ENCODE data around the gene ZNF469. TPM values are rescaled to one million over a fixed set of nuclear protein-coding genes. Genes with fewer than 3 reads are reported as not detected.
"Not testable (repeated sequence)": the region's sequence is repeated elsewhere in the genome, so short reads cannot be mapped to it uniquely, and the experiment has no call there.

The ZNF469 gene
- total RNA-seq, 2 donors from 2014 or later, result 0.26 to 0.30 TPM

DNA sequence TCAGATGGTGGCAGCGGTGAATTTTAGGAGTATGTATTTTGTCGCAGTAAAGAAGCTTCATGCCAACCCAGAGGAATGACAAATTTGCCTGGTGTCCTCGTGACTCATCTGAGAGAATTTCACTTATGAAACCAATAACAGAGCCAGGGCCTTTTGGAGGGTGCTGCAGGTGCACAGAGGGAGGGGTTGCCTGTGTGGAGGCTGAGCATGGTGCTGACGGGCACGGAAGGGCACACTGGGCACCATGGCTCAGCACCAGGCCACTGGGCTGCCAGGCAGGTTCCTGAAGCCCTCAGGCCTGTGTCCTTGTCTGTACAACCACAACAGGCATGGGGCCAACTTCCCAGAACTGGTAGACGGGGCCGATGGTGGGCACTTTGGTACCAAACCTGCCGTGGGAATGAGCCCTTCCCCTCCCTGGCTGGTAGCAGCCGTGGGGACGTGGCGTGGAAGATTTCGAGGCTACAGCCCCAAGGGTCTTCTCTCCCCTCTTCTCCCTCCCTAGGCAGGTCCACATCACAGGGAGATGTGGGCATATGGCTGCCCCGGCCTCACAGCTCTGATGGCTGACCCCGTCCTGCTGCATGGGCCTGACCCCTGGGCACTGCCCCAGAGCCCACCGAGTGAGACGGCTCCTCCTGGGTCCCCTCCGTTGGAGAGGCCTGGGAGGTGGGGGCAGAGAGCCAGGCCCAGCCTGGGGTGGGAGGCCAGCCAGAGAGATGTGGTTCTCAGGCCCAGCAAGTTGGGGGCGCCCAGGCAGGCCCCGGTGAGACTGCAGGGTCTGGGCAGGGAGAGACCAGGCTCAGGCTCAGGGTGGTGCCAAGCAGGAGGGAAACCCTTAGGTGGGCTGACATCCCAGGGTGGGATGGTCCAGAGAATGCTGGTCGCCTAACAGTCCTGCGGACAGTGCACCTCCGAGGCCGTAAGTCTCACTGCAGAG lies 30.2 kb upstream of the ZNF469 start:
- Mint-ChIP-seq H3K36me3 (ENCODE audit: low read depth) (no peaks in the 10 kb centered on the region), H3K27ac (no peak overlapping the region), H3K4me1 (no peaks in the 10 kb centered on the region), H3K9me3 (no peaks in the 10 kb centered on the region), H3K4me3 (no peak overlapping the region), H3K27me3 (no peaks in the 10 kb centered on the region)
- no peak for ATAC-seq (replicated peaks)

DNA sequence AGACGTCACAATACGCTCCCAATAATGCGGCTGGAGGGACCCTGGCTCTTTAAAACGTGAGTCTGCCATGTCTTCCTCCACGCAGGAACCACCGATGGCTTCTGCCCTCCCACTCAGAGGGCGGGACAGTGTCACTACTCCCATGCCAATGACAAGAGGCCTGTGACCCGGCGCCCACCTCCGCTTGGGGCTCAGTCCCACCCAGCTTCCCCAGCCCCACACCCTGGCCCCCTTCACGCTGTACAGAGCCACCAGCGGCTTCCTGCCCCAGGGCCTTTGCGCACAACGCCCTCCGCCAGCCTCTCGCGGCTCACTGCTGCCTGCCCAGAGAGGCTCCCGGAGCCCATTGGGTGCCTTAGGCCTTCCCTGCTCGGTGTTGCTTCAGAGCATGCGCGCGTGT lies 29.5 kb upstream of the ZNF469 start:
- no peaks in the 10 kb centered on the region for H3K36me3 Mint-ChIP-seq (ENCODE audit: low read depth)
- no peak overlapping the region for H3K4me3 Mint-ChIP-seq
- no peaks in the 10 kb centered on the region for H3K9me3 Mint-ChIP-seq
- H3K27ac Mint-ChIP-seq, result no peak overlapping the region
- H3K4me1 Mint-ChIP-seq, result no peaks in the 10 kb centered on the region
- ATAC-seq (replicated peaks), result no peak
- no peaks in the 10 kb centered on the region for H3K27me3 Mint-ChIP-seq

DNA sequence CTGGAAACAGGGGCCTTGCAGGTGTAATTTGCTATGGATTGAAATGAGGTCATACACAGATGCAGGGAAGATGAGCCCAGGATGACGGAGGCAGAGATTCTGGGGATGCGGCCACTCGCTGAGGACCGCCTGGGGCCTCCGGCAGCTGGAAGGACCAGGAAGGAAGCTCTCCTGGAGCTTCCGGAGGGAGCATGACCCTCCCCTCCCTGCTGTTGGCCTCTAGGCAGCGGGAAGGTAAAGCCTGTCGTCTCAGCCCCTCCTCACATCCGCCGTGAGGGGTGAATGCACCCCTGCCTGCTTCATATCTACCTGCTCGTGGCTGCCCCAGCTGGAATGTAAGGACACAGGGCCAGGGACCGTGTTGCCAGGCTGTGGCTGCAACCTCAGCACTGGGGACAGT lies 29.1 kb upstream of the ZNF469 start:
- no peak for ATAC-seq (replicated peaks)
- no peak overlapping the region for H3K27ac Mint-ChIP-seq
- H3K4me3 Mint-ChIP-seq, result no peak overlapping the region
- H3K36me3 Mint-ChIP-seq (ENCODE audit: low read depth), result no peaks in the 10 kb centered on the region
- H3K27me3 Mint-ChIP-seq, result no peaks in the 10 kb centered on the region
- H3K4me1 Mint-ChIP-seq, result no peaks in the 10 kb centered on the region
- H3K9me3 Mint-ChIP-seq, result no peaks in the 10 kb centered on the region

DNA sequence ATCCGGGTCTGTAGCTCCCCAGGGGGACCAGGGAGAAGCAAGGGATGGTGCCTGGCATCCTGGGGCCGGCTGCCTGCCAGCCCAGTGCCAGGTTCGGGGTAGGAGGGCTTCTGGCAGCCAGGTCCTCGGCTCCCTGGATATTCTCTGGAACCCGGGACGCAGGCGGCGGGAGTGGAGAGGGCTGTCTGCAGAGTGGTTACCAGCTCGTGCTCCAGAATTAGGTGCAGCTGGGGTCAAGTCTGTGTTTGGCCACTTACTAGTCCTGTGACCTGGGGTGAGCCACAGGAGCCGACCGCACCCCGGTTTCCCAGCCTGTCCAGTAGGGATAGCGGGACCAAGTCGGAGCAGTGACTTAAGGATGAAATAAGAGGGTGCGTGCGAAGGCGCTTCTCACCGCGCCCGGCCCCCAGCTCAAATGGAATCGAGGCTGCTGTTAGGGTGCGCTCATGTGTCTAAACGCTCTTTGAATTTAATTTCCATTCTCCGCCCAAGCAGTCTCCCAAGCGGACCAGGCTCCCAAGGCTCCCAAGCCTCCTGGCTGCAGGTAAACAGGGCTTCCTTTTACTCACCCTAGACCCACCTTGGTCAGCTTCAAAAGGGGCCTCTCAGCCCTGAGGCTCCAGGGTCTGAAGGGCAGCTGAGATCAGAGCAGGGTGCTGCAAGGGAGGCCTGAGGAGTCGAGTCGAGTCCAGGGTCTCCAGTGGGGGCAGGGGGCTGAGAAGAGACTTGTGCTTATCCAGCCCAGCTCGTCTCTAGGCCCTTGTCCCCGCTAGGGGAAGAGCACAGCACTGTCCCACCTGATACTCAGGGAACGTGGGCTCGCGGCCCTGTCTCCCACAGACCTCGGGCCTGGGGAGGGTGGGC lies 28.3 kb upstream of the ZNF469 start:
- no peaks in the 10 kb centered on the region for H3K9me3 Mint-ChIP-seq
- no peak overlapping the region for H3K4me3 Mint-ChIP-seq
- H3K36me3 Mint-ChIP-seq (ENCODE audit: low read depth), result no peaks in the 10 kb centered on the region
- no peak overlapping the region for H3K27ac Mint-ChIP-seq
- no peaks in the 10 kb centered on the region for H3K4me1 Mint-ChIP-seq
- peaks cover 3% of the 10 kb centered on the region for H3K27me3 Mint-ChIP-seq
- no peak for ATAC-seq (replicated peaks)

DNA sequence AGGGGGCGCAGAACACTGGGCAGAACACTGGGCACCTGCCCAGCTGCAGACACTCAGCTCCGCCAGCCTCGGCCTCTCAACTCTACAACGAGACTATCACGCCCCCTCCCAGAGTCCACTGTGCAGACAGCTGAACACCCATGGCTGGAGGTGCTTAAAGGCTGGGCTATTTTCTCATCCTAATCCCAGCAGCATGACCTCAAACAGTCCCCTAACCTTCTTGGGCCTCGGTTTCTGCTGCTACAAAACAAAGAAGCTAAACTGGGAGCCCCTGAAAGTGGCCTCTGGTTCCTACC lies 27.7 kb upstream of the ZNF469 start:
- ATAC-seq (replicated peaks), result no peak
- Mint-ChIP-seq H3K36me3 (ENCODE audit: low read depth) (no peaks in the 10 kb centered on the region), H3K27me3 (peaks cover 4% of the 10 kb centered on the region), H3K4me1 (no peaks in the 10 kb centered on the region), H3K9me3 (no peaks in the 10 kb centered on the region), H3K4me3 (no peak overlapping the region), H3K27ac (no peak overlapping the region)

DNA sequence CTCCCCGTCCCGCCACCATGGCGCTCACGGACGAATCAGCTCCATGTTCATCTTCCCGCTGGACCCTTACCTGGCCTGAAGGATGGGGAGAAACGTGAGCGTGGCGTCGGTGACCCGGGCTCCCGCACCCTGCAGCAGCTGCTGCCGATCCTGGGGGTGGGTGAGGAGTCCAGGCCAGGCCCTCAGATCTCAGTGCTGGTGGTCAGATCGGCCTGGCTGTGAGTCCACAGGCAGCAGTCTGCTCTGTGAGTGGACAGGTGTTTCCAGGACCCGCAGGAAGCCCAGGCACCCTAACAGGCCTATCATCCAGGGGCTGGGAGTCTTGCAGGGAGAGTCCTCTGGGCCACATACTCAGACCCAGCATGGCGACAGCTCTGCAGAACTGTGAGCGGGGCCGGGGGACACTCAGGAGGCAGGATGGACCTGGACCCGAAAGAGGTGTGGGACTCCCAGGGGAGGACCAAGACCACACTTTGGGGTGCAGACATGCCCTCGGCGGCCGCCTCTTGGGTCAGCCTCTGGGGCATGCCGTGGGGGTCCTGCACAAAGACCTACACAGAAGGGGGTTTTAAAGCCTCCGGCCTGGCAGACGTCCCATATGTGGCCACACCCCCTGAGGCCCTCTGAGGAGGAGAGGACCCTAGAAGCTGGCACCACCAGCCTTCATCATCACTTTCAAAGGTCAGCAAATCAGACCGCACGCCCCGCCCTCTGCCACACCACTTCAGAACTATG lies 27.2 kb upstream of the ZNF469 start:
- ATAC-seq (replicated peaks), result no peak
- H3K9me3 Mint-ChIP-seq, result no peaks in the 10 kb centered on the region
- H3K27ac Mint-ChIP-seq, result no peak overlapping the region
- no peaks in the 10 kb centered on the region for H3K36me3 Mint-ChIP-seq (ENCODE audit: low read depth)
- H3K4me3 Mint-ChIP-seq, result no peak overlapping the region
- no peaks in the 10 kb centered on the region for H3K4me1 Mint-ChIP-seq
- H3K27me3 Mint-ChIP-seq, result peaks cover 4% of the 10 kb centered on the region

DNA sequence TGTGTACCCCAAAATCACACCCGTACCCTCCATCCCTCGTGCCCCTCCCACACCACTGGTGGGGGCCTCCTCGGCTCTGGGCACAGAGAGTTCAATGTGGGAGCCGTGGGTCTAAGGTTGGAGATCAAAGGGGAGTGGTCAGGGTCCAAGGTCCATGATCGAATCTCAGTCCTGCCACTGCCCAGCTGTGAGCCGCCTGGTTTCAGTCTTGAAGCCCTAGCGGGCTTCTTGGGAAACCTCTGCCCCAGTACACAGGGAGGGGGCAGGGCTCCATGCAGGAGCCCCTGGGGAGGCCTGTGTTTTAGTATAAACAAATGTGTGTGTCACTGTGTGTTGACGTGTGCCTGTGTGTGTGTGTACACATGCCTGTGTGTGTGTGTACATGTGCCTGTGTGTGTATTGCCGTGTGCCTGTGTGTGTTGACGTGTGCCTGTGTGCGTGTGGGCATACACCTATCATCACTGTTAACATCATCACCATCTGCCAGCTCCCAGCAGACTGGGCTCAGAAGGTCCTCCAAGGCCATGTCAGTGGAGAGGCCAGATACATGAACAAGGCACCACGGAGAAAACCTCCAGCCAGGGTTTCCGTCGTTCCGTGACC lies 26.5 kb upstream of the ZNF469 start:
- Mint-ChIP-seq H3K36me3 (ENCODE audit: low read depth) (no peaks in the 10 kb centered on the region), H3K27ac (no peak overlapping the region), H3K27me3 (peaks cover 4% of the 10 kb centered on the region), H3K4me3 (no peak overlapping the region), H3K9me3 (no peaks in the 10 kb centered on the region), H3K4me1 (no peaks in the 10 kb centered on the region)
- ATAC-seq (replicated peaks), result no peak

DNA sequence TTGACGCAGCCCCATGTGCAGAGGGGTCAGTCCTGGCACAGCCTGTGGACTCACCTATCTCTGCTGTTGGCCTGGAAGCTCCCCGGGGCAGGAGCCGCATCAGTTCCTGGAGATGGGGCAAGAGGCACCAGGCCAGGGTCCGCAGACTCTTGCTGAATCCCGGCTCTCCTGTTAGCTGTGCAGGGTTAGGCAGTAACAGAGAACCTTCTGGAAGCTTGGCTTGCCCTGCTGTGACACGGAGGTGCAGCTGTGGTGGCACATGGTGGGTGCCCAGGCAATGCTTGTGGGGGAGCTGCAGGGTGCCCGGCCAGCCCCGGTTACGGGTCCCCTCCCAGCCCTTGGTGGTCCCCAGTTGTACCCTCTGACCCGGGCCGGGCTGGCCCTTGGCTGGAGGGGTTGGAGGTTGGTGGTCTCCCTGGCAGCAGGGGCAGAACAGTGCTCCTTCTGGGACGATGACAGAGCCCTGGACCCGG lies 26.0 kb upstream of the ZNF469 start:
- Mint-ChIP-seq H3K4me3 (no peak overlapping the region), H3K9me3 (no peaks in the 10 kb centered on the region), H3K27ac (no peak overlapping the region), H3K27me3 (peaks cover 4% of the 10 kb centered on the region), H3K4me1 (no peaks in the 10 kb centered on the region), H3K36me3 (ENCODE audit: low read depth) (no peaks in the 10 kb centered on the region)
- ATAC-seq (replicated peaks), result no peak

DNA sequence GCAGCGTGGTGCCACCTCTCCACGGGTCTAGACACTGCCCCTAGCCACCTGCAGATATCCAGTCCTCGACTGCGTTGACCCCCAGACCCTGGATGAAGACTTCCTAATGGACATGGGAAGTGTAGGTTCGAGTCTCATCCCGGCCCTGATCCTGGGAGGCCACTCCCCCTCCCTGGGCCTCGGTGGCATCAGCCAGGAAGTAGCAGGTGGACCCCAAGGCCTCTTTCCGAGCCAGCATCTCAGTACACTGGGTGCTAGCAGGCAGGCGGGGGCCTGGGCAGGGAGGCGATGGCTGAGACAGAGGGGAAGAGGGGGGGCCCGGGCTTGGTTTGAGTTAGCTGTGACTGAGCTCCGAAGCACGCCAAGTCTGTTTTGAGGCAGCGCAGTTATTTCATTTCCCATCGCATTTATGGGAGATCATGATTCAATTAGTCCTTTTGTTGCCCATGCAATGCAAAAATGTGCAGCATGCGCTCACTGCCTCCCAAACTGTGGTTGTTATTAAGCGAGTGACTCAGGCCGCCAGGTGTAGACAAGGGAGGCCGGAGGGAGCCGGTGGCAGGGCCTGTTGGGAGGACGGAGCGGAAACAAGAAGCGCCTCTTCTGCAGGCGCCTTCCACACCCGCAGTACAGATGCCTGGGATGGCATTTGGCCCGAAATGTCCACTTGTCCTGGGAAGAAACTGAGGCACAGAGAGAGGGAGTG lies 25.3 kb upstream of the ZNF469 start:
- peaks cover 5% of the 10 kb centered on the region for H3K27me3 Mint-ChIP-seq
- H3K36me3 Mint-ChIP-seq (ENCODE audit: low read depth), result no peaks in the 10 kb centered on the region
- ATAC-seq (replicated peaks), result no peak
- peaks cover under 1% of the 10 kb centered on the region for H3K9me3 Mint-ChIP-seq
- H3K4me1 Mint-ChIP-seq, result no peaks in the 10 kb centered on the region
- H3K4me3 Mint-ChIP-seq, result no peak overlapping the region
- H3K27ac Mint-ChIP-seq, result no peak overlapping the region

DNA sequence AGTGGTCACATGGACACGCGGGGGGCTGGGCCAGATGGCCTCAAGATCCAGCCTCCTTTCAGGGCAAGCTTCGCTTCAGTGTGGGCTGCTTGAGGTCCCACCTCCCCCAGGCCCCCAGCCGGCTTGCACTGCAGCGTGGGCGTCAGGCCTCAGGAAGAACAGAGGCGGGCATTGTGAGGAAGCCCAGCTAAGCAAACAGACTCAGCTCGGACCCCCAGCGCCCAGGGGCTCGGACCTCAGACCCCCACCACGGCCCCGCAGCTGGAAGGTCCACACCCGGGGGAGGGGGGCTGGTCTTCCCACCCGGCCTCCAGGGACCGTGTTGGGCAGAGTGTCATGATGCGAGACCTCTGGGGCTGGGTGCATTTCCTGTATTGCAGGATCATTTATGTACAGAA lies 24.7 kb upstream of the ZNF469 start:
- Mint-ChIP-seq H3K36me3 (ENCODE audit: low read depth) (no peaks in the 10 kb centered on the region), H3K9me3 (peaks cover 4% of the 10 kb centered on the region), H3K27ac (no peak overlapping the region)

DNA sequence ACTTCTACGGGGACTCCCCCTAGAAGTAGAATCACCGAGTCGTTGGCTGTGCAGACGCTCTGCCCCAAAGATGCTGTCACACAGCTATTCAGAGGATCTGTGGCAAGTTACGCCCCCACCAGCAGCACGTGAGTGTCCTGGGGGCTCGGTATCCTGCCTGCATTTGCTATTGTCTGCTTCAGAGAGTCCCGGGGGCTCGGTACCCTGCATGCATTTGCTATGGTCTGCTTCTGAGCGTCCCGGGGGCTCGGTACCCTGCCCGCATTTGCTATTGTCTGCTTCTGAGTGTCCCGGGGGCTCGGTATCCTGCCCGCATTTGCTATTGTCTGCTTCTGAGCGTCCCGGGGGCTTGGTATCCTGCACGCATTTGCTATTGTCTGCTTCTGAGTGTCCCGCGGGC lies 23.8 kb upstream of the ZNF469 start:
- no peak overlapping the region for H3K4me3 Mint-ChIP-seq
- H3K27ac Mint-ChIP-seq, result no peak overlapping the region
- H3K9me3 Mint-ChIP-seq, result peaks cover 4% of the 10 kb centered on the region
- H3K27me3 Mint-ChIP-seq, result peaks cover 15% of the 10 kb centered on the region
- H3K36me3 Mint-ChIP-seq (ENCODE audit: low read depth), result no peaks in the 10 kb centered on the region
- H3K4me1 Mint-ChIP-seq, result no peaks in the 10 kb centered on the region
- ATAC-seq (replicated peaks), result no peak

More for the DNA sequence above, 24.7 kb upstream of the ZNF469 start:
- Mint-ChIP-seq H3K27me3 (peaks cover 9% of the 10 kb centered on the region), H3K4me1 (no peaks in the 10 kb centered on the region), H3K4me3 (no peak overlapping the region)
- no peak for ATAC-seq (replicated peaks)

DNA sequence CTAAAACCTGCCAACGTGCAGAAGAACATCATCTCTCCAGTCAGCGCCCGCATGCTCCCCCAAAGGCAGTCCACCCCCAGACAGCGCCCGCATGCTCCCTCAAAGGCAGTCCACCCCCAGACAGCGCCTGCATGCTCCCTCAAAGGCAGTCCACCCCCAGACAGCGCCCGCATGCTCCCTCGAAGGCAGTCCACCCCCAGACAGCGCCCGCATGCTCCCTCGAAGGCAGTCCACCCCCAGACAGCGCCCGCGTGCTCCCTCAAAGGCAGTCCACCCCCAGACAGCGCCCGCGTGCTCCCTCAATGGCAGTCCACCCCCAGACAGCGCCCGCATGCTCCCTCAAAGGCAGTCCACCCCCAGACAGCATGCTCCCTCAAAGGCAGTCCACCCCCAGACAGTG lies 22.4 kb upstream of the ZNF469 start:
- not testable (repeated sequence) for H3K9me3 Mint-ChIP-seq; H3K36me3 Mint-ChIP-seq (ENCODE audit: low read depth); H3K4me3 Mint-ChIP-seq; H3K4me1 Mint-ChIP-seq; H3K27ac Mint-ChIP-seq; ATAC-seq (replicated peaks)
- H3K27me3 Mint-ChIP-seq, result peaks cover 15% of the 10 kb centered on the region

DNA sequence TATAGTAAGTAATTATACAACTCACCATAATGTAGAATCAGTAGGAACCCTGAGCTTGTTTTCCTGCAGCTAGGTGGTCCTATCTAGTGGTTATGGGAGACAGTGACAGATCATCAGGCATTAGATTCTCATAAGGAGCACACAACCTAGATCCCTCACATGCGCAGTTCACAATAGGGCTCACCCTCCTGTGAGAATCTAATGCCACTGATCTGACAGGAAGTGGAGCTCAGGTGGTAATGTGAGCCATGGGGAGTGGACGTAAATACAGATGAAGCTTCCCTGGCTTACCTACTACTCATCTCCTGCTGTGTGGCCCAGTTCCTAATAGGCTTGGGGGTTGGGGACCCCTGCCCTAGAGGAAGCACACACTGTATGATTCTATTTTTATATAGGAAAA lies 21.8 kb upstream of the ZNF469 start:
- no peaks in the 10 kb centered on the region for H3K4me1 Mint-ChIP-seq
- ATAC-seq (replicated peaks), result no peak
- no peaks in the 10 kb centered on the region for H3K36me3 Mint-ChIP-seq (ENCODE audit: low read depth)
- H3K27ac Mint-ChIP-seq, result no peak overlapping the region
- H3K27me3 Mint-ChIP-seq, result peaks cover 15% of the 10 kb centered on the region
- H3K4me3 Mint-ChIP-seq, result no peak overlapping the region
- peaks cover 4% of the 10 kb centered on the region for H3K9me3 Mint-ChIP-seq

DNA sequence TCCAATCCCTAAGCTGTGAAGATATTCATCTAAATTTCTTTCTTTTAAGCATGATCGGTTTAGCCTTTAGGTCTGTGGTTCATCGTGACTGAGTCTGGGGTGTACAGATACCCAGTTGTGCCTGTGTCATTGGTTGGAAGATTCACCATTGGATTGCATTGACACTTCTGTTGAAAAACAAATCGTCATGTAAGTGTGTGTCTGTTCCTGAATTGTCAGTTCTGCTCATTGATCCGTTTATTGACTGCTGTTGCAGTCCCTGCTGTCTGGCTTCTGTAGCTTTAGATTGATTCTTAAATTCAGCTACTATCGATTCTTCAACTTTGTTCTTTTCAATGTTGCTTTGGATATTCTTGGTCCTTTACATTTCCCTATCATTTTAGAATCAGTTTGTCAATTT lies 21.0 kb upstream of the ZNF469 start:
- Mint-ChIP-seq H3K27me3 (peaks cover 15% of the 10 kb centered on the region), H3K4me1 (no peaks in the 10 kb centered on the region), H3K27ac (no peak overlapping the region), H3K4me3 (no peak overlapping the region), H3K36me3 (ENCODE audit: low read depth) (no peaks in the 10 kb centered on the region), H3K9me3 (peaks cover 4% of the 10 kb centered on the region)
- ATAC-seq (replicated peaks), result no peak
